Endothelial cell of umbilical vein (primary cell): Measurements from ENCODE around the gene FMNL3.

Experiments used
- EZH2 ChIP-seq: IDR thresholded peaks from 2 replicates; pipeline ENCODE4 v1.6.1; 2012; ENCODE audit warnings: borderline replicate concordance, low read depth, mild to moderate bottlenecking, moderate library complexity, low read length, inconsistent platforms; ENCODE audit not compliant: severe bottlenecking
- MYC ChIP-seq: IDR thresholded peaks from one replicate; pipeline ENCODE4 v1.6.1; 2011; ENCODE audit warnings: mild to moderate bottlenecking, low read depth, low read length
- POLR2A ChIP-seq: IDR thresholded peaks from 2 replicates; pipeline ENCODE4 v1.6.1; 2012; ENCODE audit warnings: low read depth, mild to moderate bottlenecking, control low read depth, low read length
- POLR2AphosphoS5 ChIP-seq: IDR thresholded peaks from 2 replicates; pipeline ENCODE4 v1.6.1; 2012; ENCODE audit warnings: low read depth, mild to moderate bottlenecking, control low read depth, low read length, moderate library complexity; ENCODE audit not compliant: insufficient read depth
- TF ChIP-seq, protein P1 (sequence below), 2 donors: IDR thresholded peaks; 1 replicate in 1 of 2; 2 replicates in 1 of 2; pipeline ENCODE4 v1.5.1; 2011; ENCODE audit warnings: low read length in 2 of 2, mild to moderate bottlenecking in 2 of 2, moderate library complexity in 2 of 2, control low read depth in 1 of 2, inconsistent platforms in 1 of 2, low read depth in 1 of 2; ENCODE audit not compliant: insufficient read depth in 1 of 2; ENCODE audit errors: extremely low read depth in 1 of 2
- TF ChIP-seq, protein P2 (sequence below): IDR thresholded peaks from 2 replicates; pipeline ENCODE4 v1.6.1; 2011; ENCODE audit not compliant: insufficient read depth, insufficient read length

DNA sequence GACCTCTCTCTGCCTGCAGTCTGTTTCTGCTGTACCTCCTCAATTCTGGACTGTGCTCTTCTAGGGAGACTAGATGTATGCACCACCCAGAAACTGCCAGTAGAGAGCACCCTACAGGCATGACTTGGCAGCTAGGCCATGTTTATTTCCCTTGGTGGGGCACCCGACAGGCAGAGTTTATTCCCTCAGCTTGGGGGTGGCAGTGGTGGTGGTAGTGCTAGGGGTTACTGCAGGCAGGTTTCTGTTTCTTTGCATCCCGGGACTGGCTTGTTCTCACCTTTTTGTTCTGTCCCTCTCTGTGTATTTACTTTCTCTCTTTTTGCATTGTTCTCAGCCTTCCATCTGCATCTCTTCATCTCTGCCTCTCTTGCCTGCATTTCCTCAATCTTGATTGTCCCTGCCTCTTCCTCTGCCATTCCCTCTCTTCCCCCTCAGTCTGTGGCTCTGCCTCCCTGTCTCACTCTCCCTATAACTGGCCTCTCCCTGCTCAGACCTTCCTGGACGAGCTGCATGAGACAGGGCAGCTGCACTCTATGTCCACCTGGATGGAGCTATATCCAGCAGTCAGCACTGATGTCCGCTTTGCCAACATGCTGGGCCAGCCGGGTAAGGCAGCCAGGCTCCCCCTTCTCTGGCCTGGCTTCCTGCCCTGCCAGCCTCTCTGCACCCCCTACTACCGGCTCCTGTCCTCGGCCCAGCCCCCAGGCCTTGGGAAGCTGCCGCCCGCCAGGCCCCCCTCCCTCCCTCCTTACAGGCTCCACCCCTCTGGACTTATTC, 70.0 kb downstream of the FMNL3 start:
- TF ChIP-seq, protein P1, sequence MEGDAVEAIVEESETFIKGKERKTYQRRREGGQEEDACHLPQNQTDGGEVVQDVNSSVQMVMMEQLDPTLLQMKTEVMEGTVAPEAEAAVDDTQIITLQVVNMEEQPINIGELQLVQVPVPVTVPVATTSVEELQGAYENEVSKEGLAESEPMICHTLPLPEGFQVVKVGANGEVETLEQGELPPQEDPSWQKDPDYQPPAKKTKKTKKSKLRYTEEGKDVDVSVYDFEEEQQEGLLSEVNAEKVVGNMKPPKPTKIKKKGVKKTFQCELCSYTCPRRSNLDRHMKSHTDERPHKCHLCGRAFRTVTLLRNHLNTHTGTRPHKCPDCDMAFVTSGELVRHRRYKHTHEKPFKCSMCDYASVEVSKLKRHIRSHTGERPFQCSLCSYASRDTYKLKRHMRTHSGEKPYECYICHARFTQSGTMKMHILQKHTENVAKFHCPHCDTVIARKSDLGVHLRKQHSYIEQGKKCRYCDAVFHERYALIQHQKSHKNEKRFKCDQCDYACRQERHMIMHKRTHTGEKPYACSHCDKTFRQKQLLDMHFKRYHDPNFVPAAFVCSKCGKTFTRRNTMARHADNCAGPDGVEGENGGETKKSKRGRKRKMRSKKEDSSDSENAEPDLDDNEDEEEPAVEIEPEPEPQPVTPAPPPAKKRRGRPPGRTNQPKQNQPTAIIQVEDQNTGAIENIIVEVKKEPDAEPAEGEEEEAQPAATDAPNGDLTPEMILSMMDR (IDR thresholded peaks at IDR 0.05; ENCODE audit: extremely low read depth in 1 of 2, insufficient read depth in 1 of 2, low read depth in 1 of 2, low read length in 2 of 2): peak; percentile 73 to 76
- TF ChIP-seq EZH2 (no peak), POLR2AphosphoS5 (no peak), POLR2A (no peak), MYC (no peak)
- TF ChIP-seq, protein P2, sequence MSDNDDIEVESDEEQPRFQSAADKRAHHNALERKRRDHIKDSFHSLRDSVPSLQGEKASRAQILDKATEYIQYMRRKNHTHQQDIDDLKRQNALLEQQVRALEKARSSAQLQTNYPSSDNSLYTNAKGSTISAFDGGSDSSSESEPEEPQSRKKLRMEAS: no peak
